Stimulated activated CD4-positive, alpha-beta T cell treated with anti-CD3 and anti-CD28 coated beads, Interleukin-2, amount 100 ng/mL, for 48 hours (primary cell): Measurements from ENCODE around the gene HS3ST4.

Experiments used
- DNase-seq, 2 donors: peaks; one replicate each; pipeline ENCODE4 v3.0.0-alpha.2; 2020

HS3ST4 gene

GRCh38 chr16:25905810-25906209 lies 214.1 kb downstream of the HS3ST4 start:
- no peak for DNase-seq

DNA sequence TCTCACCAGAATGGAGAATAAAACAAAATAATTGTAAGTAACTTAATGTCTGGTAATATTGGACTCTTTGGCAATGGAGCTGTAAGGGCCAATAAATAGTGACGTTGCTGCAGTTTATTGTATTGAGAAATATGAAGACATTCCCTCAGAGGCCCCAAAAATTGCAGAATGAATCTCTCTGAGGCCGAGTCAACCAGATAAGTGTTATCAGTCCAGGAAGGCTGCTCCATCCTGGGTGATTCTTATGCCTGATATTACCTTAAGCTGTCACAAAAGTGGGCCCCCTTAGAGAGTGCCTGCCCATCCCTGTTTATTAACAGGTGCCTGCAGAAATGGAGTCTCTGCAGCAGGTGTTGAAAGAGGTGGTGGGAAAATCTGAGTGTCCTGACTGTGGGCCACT lies 219.2 kb downstream of the HS3ST4 start:
- no peak for DNase-seq

- no peak for DNase-seq
These were observed 220.6 kb downstream of the HS3ST4 start for GRCh38 chr16:25912321-25912720.

DNA sequence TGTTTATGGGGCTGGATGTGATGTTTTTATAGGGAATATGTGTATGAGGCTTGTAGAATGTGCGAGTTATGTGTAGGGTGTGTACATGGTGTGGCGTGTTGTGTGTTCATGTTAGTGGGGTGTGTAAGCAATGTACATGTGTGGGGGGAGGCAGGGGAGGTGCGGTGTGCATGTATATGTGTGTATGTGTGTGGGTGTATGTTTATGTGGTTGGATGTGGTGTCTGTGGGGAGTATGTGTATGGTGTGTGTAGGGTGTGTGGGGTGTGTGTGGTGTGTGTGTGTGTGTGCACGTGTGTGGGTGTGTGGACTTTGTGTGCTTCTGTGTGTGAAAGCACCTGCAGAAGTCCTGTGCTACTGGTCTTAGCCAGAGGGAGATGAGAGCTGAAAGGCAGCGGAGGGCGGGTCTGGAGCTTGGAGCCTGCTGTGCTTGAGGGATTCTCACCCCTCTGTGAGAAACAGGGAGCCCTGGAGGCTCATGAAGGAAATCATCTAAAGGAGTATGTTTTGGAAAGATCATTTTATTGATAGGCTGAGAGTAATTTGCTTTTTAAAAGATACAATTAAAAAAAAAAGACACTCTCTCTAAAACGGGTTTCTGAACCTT lies 222.7 kb downstream of the HS3ST4 start:
- DNase-seq: no peak

DNA sequence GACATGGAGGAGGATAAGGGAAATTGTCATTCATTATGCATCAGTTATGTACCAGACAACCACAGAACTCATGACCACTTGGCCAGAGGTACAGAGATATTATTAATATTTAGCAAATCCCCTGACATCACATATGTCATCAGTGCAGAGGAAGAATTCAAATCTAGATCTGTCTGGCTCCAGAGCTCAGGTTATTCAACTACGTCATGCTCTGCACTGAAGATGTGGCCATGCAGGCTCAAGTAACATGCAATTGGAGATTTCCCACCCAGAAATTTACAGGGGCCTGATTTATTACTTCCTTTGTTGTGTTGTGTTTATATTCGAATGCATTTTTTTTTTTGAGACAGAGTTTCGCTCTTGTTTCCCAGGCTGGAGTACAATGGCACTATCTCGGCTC lies 224.3 kb downstream of the HS3ST4 start:
- no peak for DNase-seq

- DNase-seq: no peak
These were observed 230.7 kb downstream of the HS3ST4 start for GRCh38 chr16:25922438-25922837.

DNA sequence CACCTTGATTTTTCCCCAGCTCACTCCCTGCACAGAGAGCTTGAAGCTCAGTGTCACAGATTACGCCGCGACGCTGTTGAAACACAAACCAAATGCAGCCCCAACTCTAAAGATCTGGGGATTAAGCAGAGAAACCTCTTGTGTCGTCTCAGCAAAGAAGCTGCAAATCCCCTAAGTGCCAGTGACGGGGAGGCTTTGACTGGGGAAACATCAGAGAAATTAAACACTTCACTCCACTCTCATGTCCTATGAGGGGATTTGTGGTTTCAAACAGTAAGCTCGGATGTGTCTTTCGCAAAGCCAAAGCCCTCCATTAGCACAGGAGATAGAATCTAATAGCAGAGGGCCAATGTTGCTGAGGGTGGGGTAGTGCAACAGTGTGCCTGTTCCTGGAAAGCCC lies 233.7 kb downstream of the HS3ST4 start:
- no peak for DNase-seq

GRCh38 chr16:25931473-25932035 lies 239.8 kb downstream of the HS3ST4 start:
- DNase-seq: no peak

DNA sequence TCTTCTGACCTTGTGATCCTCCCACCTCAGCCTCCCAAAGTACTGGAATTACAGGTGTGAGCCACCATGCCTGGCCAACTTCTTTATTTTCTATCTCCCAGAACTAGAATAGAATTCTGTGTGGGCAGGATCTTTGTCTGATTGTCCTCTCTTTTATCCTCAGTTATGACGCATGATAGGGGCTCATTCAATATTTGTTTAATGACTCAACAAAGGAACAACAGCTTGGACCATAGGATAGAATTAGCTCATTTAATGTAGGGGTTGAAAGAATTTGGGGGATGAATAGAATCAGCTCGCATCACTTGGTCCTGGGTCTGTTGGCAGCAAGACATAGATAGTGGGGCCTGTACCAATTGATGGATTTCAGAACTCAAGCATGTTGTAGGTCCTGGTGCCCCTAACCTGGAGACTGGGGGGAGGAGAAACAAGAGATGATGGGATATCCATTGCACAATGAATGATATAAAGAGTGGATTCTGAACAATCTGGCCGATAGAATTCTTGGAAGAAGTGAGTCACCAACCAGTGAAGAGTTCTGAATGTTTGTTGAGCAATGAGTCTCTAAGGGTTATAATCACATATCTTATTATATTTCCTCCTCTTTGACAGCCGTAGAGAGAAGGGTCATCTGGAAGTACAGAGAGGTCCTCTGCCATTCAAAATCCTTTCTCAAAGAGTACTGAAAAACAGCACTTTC lies 250.2 kb downstream of the HS3ST4 start:
- no peak for DNase-seq

- no peak for DNase-seq
These were observed 259.0 kb downstream of the HS3ST4 start for GRCh38 chr16:25950586-25951281.

DNA sequence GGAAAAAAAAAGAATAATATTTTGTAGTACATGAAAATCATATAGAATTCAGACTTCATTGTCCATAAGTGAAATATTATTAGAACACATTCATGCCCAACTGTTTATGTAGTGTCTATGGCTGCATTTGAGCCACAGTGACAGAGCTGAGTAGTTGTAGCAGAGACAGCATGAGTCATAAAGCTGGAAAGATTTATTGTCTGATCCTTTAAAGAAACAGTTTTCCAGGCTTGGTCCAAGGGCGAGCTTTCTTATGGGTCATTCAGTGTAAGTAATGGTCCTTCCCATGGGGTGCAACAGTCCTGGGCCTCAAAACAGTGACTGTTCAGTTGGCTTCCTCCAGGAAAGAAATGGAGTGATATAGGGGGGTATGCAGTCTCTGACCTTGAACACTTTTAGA lies 260.2 kb downstream of the HS3ST4 start:
- DNase-seq: no peak

DNA sequence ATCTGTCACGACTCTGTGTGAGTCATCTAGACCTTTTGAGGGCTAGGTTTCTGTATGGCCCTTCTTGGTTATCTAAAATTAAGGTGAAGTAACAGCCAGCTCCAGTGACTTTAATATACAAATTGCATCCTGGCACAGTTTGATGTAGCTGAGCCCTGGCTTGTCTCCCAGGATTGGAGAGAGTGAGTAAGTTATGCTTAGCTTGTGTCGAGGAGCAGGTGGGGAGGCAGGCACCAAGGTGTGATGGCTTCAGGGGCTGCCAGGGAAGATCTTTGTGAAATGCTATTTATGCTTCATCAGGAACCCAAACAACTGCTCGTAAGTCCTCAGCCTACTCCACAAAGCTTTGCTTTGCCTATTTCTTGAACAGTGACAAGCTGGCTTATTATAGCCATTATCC lies 261.2 kb downstream of the HS3ST4 start:
- no peak for DNase-seq

- DNase-seq: no peak
These were observed 265.9 kb downstream of the HS3ST4 start for GRCh38 chr16:25957707-25958106.

DNA sequence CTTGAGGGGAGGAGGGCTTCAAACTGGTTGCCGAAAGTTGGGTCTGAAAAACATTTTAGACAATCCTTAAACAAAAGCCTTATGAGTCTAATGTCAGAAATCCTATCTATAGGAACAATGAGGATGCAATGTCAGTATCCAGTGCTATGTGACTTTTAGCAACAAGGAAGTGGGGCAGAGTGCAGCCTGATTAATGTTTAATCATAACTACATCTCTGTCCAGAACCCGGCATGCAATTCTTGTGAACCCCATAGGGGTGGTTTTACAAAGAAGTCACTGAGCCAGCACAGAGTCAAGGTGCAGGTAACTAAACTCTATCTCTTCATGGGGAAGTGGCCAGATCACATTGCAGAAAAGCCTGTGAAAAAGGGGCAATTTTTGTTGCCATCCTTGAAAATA lies 267.5 kb downstream of the HS3ST4 start:
- DNase-seq: no peak

- no peak for DNase-seq
These were observed 274.7 kb downstream of the HS3ST4 start for GRCh38 chr16:25966172-25967097.

GRCh38 chr16:25977121-25977520 lies 285.4 kb downstream of the HS3ST4 start:
- no peak for DNase-seq

GRCh38 chr16:25978218-25978617 lies 286.5 kb downstream of the HS3ST4 start:
- no peak for DNase-seq

DNA sequence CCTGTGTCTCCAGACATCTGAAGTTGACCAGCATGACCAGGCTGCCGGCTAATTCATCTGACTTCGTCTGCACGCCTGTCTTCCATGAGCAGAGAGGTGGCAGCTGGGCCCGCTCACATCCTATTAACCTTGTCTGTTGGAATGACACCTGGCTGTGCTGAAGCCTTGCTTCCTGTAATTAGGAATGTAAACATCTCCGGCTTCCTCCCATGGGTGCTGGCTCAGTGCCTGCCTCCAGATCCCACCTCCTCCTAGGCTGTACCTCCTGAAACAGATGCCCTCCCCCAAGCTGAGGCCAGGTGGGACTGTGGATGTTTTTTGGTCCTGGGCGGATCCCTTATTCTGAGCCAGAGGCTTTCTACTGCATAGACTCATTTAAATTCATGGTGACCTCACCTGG lies 296.3 kb downstream of the HS3ST4 start:
- DNase-seq: no peak

- DNase-seq: no peak
These were observed 297.1 kb downstream of the HS3ST4 start for GRCh38 chr16:25988882-25989281.

DNA sequence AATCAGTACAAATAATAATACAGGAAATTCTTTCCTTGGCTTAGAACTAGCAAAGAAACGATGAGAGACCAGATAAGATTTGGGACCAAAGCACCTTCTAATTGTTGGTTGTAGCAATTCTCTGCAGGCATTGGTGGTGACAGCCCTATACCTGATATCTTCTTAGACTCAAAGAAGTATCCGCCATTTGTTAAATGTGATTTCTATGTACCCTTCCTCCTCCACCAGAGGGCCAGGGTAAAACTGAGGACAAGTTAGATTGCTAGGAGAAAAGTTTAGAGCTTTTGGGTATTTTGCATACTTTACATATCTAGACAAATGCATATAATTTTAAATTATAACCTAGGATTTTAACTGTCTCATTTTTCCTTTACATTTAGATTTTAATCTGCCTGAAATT lies 304.3 kb downstream of the HS3ST4 start:
- no peak for DNase-seq

DNA sequence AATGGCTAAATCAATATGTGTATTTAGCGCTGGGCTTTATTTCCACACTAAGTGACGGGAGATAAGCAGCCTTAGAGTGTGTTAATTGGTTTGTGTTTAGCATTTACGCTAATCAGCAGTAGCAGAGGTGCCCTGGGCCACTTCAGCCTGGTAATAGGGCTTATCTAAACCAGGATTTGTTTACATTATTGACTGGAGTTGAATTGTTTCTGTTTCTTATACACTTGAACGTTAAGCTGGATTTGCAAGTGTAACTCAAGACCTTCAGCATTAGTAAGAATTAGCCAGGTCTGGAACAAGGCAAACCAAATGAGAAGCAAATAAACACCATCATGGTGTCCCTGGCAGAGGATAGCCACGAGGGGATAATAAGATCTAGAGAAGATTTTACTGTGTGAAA lies 313.6 kb downstream of the HS3ST4 start:
- DNase-seq: no peak

DNA sequence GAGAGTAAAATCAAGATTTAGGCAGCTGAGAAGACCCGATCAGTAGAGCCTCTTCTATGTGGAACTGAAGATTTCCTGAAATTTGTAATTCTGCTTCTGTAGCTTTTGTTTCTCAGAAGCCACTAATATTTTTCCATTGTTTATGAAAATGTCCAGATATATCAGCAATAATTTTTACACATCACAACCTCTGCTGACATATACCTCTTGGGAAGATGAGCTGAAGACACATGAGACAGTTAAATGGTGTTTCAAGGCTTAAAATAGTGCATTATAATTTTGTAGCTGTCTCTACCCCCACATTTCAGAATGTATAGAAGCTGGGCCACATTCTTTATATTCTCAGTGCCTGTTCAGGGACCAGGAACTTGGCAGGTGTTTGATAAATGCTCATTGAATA lies 320.6 kb downstream of the HS3ST4 start:
- DNase-seq: no peak

DNA sequence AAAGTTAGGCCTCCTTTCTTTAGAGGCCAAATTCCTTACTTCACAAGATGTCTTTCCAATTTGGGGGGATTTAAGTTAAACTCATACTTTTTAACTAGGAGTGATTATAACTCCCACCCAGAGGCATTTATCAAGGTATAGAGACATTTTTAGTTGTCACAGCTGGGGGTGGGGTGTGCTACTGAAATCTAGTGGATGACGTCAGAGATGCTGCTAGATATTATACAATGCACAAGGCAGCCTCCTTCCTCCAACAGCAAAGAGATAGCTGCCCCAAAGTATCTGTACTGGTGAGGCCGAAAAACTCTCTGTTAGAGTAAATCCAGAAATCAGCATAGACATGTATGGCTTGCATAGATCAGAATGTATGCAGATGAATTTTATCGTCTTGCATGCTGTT lies 324.0 kb downstream of the HS3ST4 start:
- DNase-seq: no peak
